ENCODE measurements around the gene MAPK1. TPM values are rescaled to one million over a fixed set of nuclear protein-coding genes. Genes with fewer than 3 reads are reported as not detected.

MAPK1 gene
- total RNA-seq, 1 donor from 2014 or later: 92.9 TPM

DNA sequence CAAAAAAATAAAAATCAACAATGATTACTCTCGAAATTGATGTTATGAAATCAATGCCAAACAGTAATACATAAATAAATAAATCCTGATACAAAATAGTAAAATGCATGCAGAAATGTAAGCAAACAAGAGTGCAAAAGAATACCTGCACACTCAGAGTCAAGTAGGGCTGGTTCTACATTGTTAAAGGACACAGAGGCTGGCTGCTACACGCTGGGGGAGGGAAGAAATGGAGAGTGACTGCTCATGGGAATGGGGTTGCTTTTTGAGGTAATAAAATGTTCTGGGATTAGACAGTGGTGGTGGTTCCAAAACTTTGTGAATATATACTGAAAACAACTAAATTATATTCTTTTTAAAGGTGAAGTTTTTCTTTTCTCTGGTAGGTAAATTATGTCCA is 32.1 kb downstream of the MAPK1 start:
- no peaks in the 10 kb centered on the region for H3K27me3 Mint-ChIP-seq (ENCODE audit: low read depth)
- TF ChIP-seq, protein P1, sequence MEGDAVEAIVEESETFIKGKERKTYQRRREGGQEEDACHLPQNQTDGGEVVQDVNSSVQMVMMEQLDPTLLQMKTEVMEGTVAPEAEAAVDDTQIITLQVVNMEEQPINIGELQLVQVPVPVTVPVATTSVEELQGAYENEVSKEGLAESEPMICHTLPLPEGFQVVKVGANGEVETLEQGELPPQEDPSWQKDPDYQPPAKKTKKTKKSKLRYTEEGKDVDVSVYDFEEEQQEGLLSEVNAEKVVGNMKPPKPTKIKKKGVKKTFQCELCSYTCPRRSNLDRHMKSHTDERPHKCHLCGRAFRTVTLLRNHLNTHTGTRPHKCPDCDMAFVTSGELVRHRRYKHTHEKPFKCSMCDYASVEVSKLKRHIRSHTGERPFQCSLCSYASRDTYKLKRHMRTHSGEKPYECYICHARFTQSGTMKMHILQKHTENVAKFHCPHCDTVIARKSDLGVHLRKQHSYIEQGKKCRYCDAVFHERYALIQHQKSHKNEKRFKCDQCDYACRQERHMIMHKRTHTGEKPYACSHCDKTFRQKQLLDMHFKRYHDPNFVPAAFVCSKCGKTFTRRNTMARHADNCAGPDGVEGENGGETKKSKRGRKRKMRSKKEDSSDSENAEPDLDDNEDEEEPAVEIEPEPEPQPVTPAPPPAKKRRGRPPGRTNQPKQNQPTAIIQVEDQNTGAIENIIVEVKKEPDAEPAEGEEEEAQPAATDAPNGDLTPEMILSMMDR (IDR thresholded peaks at IDR 0.05; ENCODE audit: unreplicated experiment): no peak
- peaks cover 5% of the 10 kb centered on the region for H3K36me3 Mint-ChIP-seq
- peaks cover 44% of the 10 kb centered on the region for H3K4me1 Mint-ChIP-seq
- H3K27ac Mint-ChIP-seq: peak overlapping the region; percentile 92
- no peak overlapping the region for H3K4me3 Mint-ChIP-seq
- no peak for DNase-seq (ENCODE audit: low spot score in 2 of 2, unreplicated experiment in 2 of 2)
- peaks cover 3% of the 10 kb centered on the region for H3K9me3 Mint-ChIP-seq

DNA sequence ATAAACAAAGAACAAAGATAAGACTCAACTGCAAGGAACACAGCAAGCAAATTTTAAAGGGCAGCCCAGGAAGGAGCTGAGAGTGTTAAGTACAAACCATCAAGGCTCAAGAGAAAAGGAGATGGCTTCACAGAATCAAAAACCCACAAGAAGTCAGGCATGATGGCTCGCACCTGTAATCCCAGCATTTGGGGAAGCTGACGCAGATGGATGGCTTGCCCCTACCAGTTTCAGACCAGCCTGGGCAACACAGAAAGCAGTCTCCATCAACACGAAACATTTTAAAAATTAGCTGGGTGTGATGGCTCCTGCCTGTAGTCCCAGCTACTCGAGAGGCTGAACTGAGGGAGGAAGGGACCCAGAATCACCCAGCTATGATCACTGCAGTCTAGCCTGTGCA is 32.6 kb downstream of the MAPK1 start:
- no peak for DNase-seq (ENCODE audit: low spot score in 2 of 2, unreplicated experiment in 2 of 2)
- TF ChIP-seq, protein P1 (IDR thresholded peaks at IDR 0.05; ENCODE audit: unreplicated experiment): no peak
- Mint-ChIP-seq H3K27ac (peak overlapping the region; percentile 92), H3K27me3 (ENCODE audit: low read depth) (no peaks in the 10 kb centered on the region), H3K9me3 (peaks cover 2% of the 10 kb centered on the region), H3K36me3 (peaks cover 4% of the 10 kb centered on the region), H3K4me1 (peaks cover 44% of the 10 kb centered on the region), H3K4me3 (no peak overlapping the region)

DNA sequence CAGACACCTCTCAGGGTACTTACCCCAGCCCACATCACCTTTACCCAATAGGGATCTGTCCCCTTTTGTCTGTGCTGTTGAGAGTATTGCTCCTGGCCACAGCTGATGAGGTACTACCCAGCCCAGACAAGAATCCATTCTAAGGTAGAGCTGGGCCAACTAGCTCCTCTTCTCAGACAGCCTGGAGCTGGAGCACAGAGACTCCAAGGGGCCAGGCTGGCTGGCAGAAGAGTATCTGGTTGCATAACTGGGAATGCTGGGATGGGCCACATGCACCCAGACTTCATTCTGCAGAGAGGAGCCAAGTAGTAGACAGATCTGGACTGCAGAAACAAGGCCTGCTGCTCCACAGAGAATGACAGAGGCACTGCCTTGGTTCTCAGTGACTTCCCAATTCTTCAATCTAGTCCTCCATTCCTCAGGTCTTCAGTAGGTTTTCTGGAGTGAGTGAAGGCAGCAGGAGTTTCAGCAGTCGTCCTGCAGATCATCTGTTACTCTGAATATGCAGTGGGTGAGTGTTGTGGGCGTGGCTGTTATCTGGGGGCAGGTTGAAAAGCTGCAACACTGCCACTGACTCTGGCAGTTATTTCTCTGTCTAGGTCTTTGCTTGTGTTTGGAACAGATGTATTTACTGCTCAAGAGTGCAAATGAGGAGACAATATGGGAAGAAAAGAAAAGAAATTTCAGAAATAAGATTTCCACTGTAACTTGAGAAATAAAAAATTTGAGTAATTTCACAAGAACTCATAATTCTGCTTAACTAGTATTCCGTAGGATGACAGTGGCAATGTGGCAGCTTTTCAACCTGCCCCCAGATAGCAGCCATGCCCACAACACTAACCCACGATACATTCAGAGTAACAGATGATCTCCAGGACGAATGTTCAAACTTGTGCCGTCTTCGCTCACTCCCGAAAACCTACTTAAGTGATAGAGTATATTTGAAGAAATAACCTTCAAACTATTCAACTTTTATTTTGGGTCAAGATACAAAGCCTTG is 34.9 kb downstream of the MAPK1 start:
- H3K27me3 Mint-ChIP-seq (ENCODE audit: low read depth): no peaks in the 10 kb centered on the region
- H3K4me1 Mint-ChIP-seq: peaks cover 44% of the 10 kb centered on the region
- H3K9me3 Mint-ChIP-seq: no peaks in the 10 kb centered on the region
- no peak overlapping the region for H3K4me3 Mint-ChIP-seq
- peak overlapping the region; percentile 24 for H3K27ac Mint-ChIP-seq
- no peaks in the 10 kb centered on the region for H3K36me3 Mint-ChIP-seq
- DNase-seq (ENCODE audit: low spot score in 2 of 2, unreplicated experiment in 2 of 2): no peak
- TF ChIP-seq, protein P1 (IDR thresholded peaks at IDR 0.05; ENCODE audit: unreplicated experiment): no peak

DNA sequence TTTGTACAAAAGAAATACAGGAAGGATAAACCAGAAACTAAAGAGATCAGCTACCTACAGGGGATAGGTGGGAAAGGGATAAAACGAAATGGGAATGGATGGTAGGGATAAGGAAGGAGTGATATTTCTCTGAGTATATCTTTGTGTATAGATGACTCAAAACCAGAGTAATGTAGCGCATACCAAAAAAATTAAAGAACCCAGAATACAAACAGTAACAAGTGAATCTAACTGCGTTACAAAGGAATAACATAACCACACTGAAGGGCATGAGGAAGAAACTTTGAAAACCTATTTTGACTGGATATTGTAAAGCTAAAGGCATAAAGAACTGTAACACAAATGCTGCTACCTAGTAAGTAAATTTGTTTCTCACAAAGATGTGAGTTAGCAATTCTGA is 37.9 kb downstream of the MAPK1 start:
- Mint-ChIP-seq H3K36me3 (no peaks in the 10 kb centered on the region), H3K27ac (no peak overlapping the region), H3K4me3 (no peak overlapping the region), H3K27me3 (ENCODE audit: low read depth) (no peaks in the 10 kb centered on the region), H3K4me1 (peaks cover 21% of the 10 kb centered on the region), H3K9me3 (peaks cover 3% of the 10 kb centered on the region)
- no peak for DNase-seq (ENCODE audit: low spot score in 2 of 2, unreplicated experiment in 2 of 2)
- TF ChIP-seq, protein P1 (IDR thresholded peaks at IDR 0.05; ENCODE audit: unreplicated experiment): no peak

DNA sequence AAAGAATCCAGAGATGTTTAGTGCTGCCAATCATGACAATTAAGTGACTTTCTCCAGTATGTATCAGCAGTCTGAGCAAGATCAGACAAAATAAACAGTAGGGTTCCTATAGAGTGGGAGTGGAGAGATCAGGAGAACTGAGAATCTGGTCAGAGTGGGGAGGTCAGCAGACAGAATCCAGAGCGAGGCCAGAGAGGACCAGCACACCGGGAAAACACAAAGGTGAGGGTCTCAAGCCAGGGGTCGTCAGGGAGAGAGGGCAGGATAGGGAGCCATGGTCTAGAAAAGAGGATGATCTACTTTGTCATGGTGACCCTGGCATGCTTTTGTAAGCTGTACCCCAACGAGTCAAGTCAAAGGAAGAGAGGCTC is 39.2 kb downstream of the MAPK1 start:
- peak overlapping the region; percentile 17 for H3K27ac Mint-ChIP-seq
- H3K4me3 Mint-ChIP-seq: no peak overlapping the region
- no peak for DNase-seq (ENCODE audit: low spot score in 2 of 2, unreplicated experiment in 2 of 2)
- H3K9me3 Mint-ChIP-seq: peaks cover 3% of the 10 kb centered on the region
- TF ChIP-seq, protein P1 (IDR thresholded peaks at IDR 0.05; ENCODE audit: unreplicated experiment): no peak
- peaks cover 22% of the 10 kb centered on the region for H3K4me1 Mint-ChIP-seq
- H3K36me3 Mint-ChIP-seq: no peaks in the 10 kb centered on the region
- no peaks in the 10 kb centered on the region for H3K27me3 Mint-ChIP-seq (ENCODE audit: low read depth)

Measured in mesothelial cell of epicardium (in vitro differentiated cells).